RWPE1 (cell line): Measurements from ENCODE around the gene NRAP.

Experiments used
- CTCF ChIA-PET: fragments of 350-600 bp; sonication (Branson Sonifier 250); formaldehyde crosslinking; extraction: SDS; loops from one replicate; lab custom pipeline; 2021; lab: Yijun Ruan, JAX
- POLR2A ChIA-PET: fragments of 400-600 bp; formaldehyde crosslinking; extraction: SDS; loops from one replicate; lab custom pipeline; 2020; ENCODE audit warnings: antibody characterized with exemption; ENCODE audit not compliant: low non-redundant PET; lab: Yijun Ruan, JAX
- DNase-seq: peaks from one replicate; pipeline ENCODE4 v3.0.0; 2012; ENCODE audit warnings: low spot score
- H3K27ac ChIP-seq: fragments of 450-650 bp; 2 replicates; pipeline ENCODE4 v1.5.1; 2017
- CTCF ChIP-seq: fragments of 450-650 bp; conservative IDR thresholded peaks from 2 replicates; pipeline ENCODE4 v1.5.1; 2017; ENCODE audit warnings: low read depth, mild to moderate bottlenecking

Gene NRAP

GRCh38 chr10:113687037-113687436 lies 23.2 kb upstream of the NRAP start:
- DNase-seq = no peak
- H3K27ac ChIP-seq = no peak overlapping the region
- no peak for TF ChIP-seq CTCF
- CTCF ChIA-PET = no interaction called here
- POLR2A ChIA-PET = no interaction called here

GRCh38 chr10:113686028-113686427 lies 22.2 kb upstream of the NRAP start:
- ChIA-PET POLR2A (no interaction called here), CTCF (no interaction called here)
- no peak for DNase-seq
- H3K27ac ChIP-seq = no peak overlapping the region
- no peak for TF ChIP-seq CTCF

- DNase-seq = no peak
- H3K27ac ChIP-seq = no peak overlapping the region
- TF ChIP-seq CTCF = no peak
- CTCF ChIA-PET = no interaction called here
- POLR2A ChIA-PET = no interaction called here
Observed at GRCh38 chr10:113683300-113683699, 19.5 kb upstream of the NRAP start.

- TF ChIP-seq CTCF = no peak
- no peak overlapping the region for H3K27ac ChIP-seq
- ChIA-PET CTCF (interaction anchor here (0.5 kb wide), 1 partner anchor 176 kb away, joined by 4 read pairs; no protein-coding TSS in a partner anchor), POLR2A (interaction anchor here (0.7 kb wide), 1 partner anchor 10 kb away, joined by 3 read pairs; no protein-coding TSS in a partner anchor)
- DNase-seq = no peak
Observed at GRCh38 chr10:113681533-113682470, 18.0 kb upstream of the NRAP start.

GRCh38 chr10:113680190-113681111 lies 16.6 kb upstream of the NRAP start:
- ChIA-PET CTCF (interaction anchor here (0.5 to 1.3 kb wide), 5 partner anchors 18 to 1664 kb away, joined by 3 to 4 read pairs (median 3); no protein-coding TSS in a partner anchor), POLR2A (interaction anchor here (0.5 kb wide), 1 partner anchor 732 kb away, joined by 5 read pairs; no protein-coding TSS in a partner anchor)
- no peak for TF ChIP-seq CTCF
- peak; percentile 57 for DNase-seq
- H3K27ac ChIP-seq = peak overlapping the region; percentile 91
